Left lung (tissue), 10 donors: Measurements from ENCODE around the gene MYO5C. TPM values are rescaled to one million over a fixed set of nuclear protein-coding genes. Genes with fewer than 3 reads are reported as not detected.
"Not testable (repeated sequence)": the region's sequence is repeated elsewhere in the genome, so short reads cannot be mapped to it uniquely, and the experiment has no call there.

Experiments
- ATAC-seq: fragments of 200-7000 bp; cut with Tn5 transposase; one replicate; pipeline ENCODE4 v1.9.1; 2020; ENCODE audit warnings: moderate library complexity
- DNase-seq, 4 donors: peaks; one replicate each; pipeline ENCODE4 v3.0.0-alpha.2; 2013 to 2020
- H3K27ac ChIP-seq, 2 donors: fragments of 200-600 bp; sonication (generic) in 1 of 2; one replicate each; pipeline versions ENCODE4 v1.5.0 to v1.8.0; 2020 to 2021
- H3K27me3 ChIP-seq, 2 donors: fragments of 200-600 bp; sonication (generic) in 1 of 2; one replicate each; pipeline versions ENCODE4 v1.5.0 to v1.8.0; 2020 to 2021
- H3K36me3 ChIP-seq, 2 donors: fragments of 200-600 bp; sonication (generic) in 1 of 2; one replicate each; pipeline versions ENCODE4 v1.5.0 to v1.8.0; 2020 to 2021
- H3K4me1 ChIP-seq, 2 donors: fragments of 200-600 bp; one replicate each; pipeline ENCODE4 v1.8.0; 2021
- H3K4me3 ChIP-seq, 2 donors: fragments of 200-600 bp; sonication (generic) in 1 of 2; one replicate each; pipeline versions ENCODE4 v1.5.0 to v1.8.0; 2020 to 2021; ENCODE audit warnings: mild to moderate bottlenecking in 1 of 2
- H3K9me3 ChIP-seq, 2 donors: fragments of 200-600 bp; sonication (generic) in 1 of 2; one replicate each; pipeline versions ENCODE4 v1.5.0 to v1.8.0; 2020 to 2021
- intact Hi-C, 2 donors: fragments of 100-400 bp; cut with DNase I; formaldehyde crosslinking; loops; one replicate each; pipeline versions ENCODE4 v1.11.2 to v1.14.2; 2022
- polyA plus RNA-seq, 6 donors: library from polyadenylated mRNA; unstranded; fragments of 120-200 nt; gene quantifications; one replicate each; pipeline ENCODE4 v1.2.1, GENCODE V29; 2013; ENCODE audit not compliant: insufficient read length in 6 of 6
- total RNA-seq, 2 donors: library from RNA; stranded (reverse); fragmentation: NEBNext Ultra II Directional; extraction: Animal tissue kit (Norgen Biotek cat#: 25700); gene quantifications; one replicate each; pipeline ENCODE4 v1.2.1, GENCODE V29; 2021
- TF ChIP-seq, protein P1 (sequence below), 2 donors: fragments of 200-600 bp; sonication (generic) in 1 of 2; IDR thresholded peaks; one replicate each; pipeline versions ENCODE4 v1.5.0 to v1.8.0; 2021; ENCODE audit warnings: antibody characterized with exemption in 2 of 2
- donor health status: DM: no; HTN: yes; CAD: no.
- donor health status: DM: no; HTN: no; CAD: no.

MYO5C gene
- total and polyA plus RNA-seq, 8 donors, result 29.7 to 89.2 (median 36.7) TPM

DNA sequence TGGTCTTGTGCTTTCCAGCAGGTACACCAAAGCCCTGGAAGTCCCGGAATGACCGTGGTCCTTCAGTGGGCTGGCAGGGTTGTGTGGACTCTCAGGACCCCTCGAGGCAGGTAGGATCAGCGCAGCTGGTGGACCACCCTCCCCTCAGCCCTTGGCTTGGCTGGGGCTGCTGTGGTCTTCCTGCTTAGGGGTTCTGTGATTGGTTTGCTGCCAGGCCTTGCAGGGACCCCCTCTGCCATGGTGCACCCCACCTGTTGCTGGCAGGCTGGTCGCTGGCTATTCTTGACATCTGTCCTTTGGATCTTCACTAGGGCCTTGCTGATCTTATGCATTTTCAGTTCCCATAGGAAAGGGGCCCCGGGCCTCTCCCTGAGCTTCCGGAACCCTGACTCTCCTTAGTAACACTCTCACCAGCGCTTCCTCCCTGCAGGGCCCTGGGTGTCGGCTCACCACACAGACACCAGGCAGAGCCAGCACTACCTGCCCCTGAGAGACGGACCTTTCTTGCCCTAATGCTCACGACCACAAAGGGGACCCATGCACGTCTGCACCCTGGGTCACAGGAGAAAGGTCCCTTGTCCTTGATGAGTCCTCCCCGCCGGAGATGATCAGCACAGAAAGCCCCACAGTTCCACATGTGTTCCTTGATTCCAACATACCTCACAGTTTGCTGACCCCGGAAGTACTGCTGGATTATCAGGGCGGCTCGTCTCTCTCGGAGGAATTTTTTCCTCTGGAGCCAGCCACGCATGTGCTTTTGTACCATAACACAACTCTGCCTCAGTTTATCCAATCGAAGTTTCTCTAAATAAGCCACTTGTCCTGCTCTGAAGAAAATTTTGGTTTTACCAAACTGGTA lies 51.7 kb downstream of the MYO5C start:
- Histone ChIP-seq H3K4me1 (peaks cover 0 to 9% of the 10 kb centered on the region in 2 donors), H3K27me3 (no peaks in the 10 kb centered on the region), H3K27ac (no peak overlapping the region), H3K9me3 (no peaks in the 10 kb centered on the region), H3K36me3 (peaks cover 0 to 46% of the 10 kb centered on the region in 2 donors), H3K4me3 (no peak overlapping the region)
- ATAC-seq (peak; percentile 10), DNase-seq (no peak)
- intact Hi-C loops, result no loop called here
- TF ChIP-seq, protein P1, sequence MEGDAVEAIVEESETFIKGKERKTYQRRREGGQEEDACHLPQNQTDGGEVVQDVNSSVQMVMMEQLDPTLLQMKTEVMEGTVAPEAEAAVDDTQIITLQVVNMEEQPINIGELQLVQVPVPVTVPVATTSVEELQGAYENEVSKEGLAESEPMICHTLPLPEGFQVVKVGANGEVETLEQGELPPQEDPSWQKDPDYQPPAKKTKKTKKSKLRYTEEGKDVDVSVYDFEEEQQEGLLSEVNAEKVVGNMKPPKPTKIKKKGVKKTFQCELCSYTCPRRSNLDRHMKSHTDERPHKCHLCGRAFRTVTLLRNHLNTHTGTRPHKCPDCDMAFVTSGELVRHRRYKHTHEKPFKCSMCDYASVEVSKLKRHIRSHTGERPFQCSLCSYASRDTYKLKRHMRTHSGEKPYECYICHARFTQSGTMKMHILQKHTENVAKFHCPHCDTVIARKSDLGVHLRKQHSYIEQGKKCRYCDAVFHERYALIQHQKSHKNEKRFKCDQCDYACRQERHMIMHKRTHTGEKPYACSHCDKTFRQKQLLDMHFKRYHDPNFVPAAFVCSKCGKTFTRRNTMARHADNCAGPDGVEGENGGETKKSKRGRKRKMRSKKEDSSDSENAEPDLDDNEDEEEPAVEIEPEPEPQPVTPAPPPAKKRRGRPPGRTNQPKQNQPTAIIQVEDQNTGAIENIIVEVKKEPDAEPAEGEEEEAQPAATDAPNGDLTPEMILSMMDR (IDR thresholded peaks at IDR 0.05), result no peak

DNA sequence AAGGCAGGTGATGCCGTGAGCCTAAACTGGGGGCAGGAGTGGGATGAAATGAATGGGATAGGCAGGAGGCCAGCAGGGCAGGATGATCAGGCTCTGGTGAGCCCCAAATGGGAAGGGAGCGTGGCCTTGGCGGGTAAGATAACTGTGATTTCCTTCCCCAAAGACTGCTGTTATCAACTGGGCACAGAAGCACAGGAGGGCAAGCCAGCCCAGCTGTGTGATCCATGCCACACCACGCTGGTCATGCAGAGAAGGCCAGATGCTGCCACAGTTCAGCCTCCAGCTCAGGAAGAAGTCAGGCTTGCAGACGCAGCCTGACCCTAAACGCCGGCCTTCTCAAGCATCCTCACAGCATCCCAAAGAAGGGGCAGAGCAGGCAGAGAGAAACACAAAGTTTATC lies 52.3 kb downstream of the MYO5C start:
- no peak overlapping the region for H3K27ac ChIP-seq
- ATAC-seq (no peak), DNase-seq (no peak)
- intact Hi-C loops, result no loop called here
- peaks cover 0 to 48% of the 10 kb centered on the region in 2 donors for H3K36me3 ChIP-seq
- H3K27me3 ChIP-seq, result no peaks in the 10 kb centered on the region
- H3K9me3 ChIP-seq, result no peaks in the 10 kb centered on the region
- no peak overlapping the region for H3K4me3 ChIP-seq
- peaks cover 0 to 9% of the 10 kb centered on the region in 2 donors for H3K4me1 ChIP-seq
- TF ChIP-seq, protein P1 (IDR thresholded peaks at IDR 0.05), result no peak

GRCh38 chr15:52241489-52241888 lies 54.1 kb downstream of the MYO5C start:
- H3K27ac ChIP-seq, result no peak overlapping the region
- intact Hi-C loops, result no loop called here
- H3K36me3 ChIP-seq, result peaks cover 0 to 43% of the 10 kb centered on the region in 2 donors
- H3K4me1 ChIP-seq, result peaks cover 0 to under 1% of the 10 kb centered on the region in 2 donors
- no peaks in the 10 kb centered on the region for H3K27me3 ChIP-seq
- TF ChIP-seq, protein P1 (IDR thresholded peaks at IDR 0.05), result no peak
- ATAC-seq, result no peak
- no peaks in the 10 kb centered on the region for H3K9me3 ChIP-seq
- DNase-seq, result no peak
- no peak overlapping the region for H3K4me3 ChIP-seq

- Histone ChIP-seq H3K4me3 (no peak overlapping the region), H3K9me3 (no peaks in the 10 kb centered on the region), H3K4me1 (no peaks in the 10 kb centered on the region), H3K27me3 (no peaks in the 10 kb centered on the region), H3K27ac (no peak overlapping the region), H3K36me3 (peaks cover 0 to 33% of the 10 kb centered on the region in 2 donors)
- ATAC-seq, result no peak
- DNase-seq, result no peak
- TF ChIP-seq, protein P1 (IDR thresholded peaks at IDR 0.05), result no peak
- intact Hi-C loops, result no loop called here
Observed at GRCh38 chr15:52240166-52240565, 55.4 kb downstream of the MYO5C start.

DNA sequence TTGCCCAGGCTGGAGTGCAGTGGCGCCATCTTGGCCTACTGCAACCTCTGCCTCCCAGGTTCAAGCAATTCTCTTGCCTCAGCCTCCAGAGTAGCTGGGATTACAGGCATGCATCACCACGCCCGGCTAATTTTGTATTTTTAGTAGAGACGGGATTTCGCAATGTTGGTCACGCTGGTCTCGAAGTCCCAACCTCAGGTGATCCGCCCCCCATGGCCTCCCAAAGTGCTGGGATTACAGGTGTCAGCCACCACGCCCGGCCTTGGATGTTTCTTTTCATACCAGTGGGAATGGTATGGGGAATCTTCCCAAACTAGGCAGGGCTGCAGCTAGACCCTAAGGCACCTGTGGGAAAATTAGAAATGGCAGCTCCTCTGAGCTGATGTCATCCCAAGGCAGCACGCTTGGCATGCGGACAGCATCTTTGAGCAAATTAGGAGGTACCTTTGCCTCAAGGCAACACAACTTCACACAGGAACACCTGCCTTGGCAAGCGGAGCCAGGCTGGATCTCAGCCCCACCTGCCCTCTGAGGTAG lies 56.5 kb downstream of the MYO5C start:
- not testable (repeated sequence) for ATAC-seq, DNase-seq, H3K4me1 ChIP-seq

More for the DNA sequence above, 56.5 kb downstream of the MYO5C start:
- H3K9me3 ChIP-seq, H3K27me3 ChIP-seq, H3K27ac ChIP-seq, intact Hi-C loops, H3K4me3 ChIP-seq: not testable (repeated sequence)
- H3K36me3 ChIP-seq, result peaks cover 0 to 26% of the 10 kb centered on the region in 2 donors
